Measurements from ENCODE around the gene EBF3. TPM values are rescaled to one million over a fixed set of nuclear protein-coding genes. Genes with fewer than 3 reads are reported as not detected.

EBF3 gene
- total RNA-seq, 4 donors from 2014 or later: 0.77 to 10.7 (median 6.0) TPM

DNA sequence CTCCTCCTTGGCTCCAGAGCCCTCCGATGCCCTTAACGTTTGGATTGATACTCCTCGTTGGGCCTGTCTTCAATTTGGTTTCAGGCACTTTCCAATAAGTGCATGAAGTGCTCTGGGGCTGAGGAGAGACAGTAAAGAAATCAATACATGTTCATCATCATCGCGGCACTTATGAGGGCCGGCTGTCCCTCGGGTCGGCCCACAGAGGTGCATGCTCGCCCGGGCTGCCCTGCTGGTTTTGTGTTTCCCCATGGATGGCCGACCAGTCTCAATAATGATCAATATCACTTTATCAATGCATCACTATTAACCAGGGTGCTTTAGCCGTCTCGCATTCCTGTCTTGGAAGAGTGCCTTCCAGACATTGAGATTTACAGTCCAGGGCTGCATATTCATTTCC, 154.2 kb downstream of the EBF3 start:
- no peak overlapping the region for H3K27ac ChIP-seq
- no peaks in the 10 kb centered on the region for H3K4me1 ChIP-seq
- peaks cover 0 to under 1% of the 10 kb centered on the region in 2 donors for H3K9me3 ChIP-seq
- H3K36me3 ChIP-seq: no peaks in the 10 kb centered on the region
- TF ChIP-seq POLR2A (IDR thresholded peaks at IDR 0.05): no peak
- TF ChIP-seq, protein P1, sequence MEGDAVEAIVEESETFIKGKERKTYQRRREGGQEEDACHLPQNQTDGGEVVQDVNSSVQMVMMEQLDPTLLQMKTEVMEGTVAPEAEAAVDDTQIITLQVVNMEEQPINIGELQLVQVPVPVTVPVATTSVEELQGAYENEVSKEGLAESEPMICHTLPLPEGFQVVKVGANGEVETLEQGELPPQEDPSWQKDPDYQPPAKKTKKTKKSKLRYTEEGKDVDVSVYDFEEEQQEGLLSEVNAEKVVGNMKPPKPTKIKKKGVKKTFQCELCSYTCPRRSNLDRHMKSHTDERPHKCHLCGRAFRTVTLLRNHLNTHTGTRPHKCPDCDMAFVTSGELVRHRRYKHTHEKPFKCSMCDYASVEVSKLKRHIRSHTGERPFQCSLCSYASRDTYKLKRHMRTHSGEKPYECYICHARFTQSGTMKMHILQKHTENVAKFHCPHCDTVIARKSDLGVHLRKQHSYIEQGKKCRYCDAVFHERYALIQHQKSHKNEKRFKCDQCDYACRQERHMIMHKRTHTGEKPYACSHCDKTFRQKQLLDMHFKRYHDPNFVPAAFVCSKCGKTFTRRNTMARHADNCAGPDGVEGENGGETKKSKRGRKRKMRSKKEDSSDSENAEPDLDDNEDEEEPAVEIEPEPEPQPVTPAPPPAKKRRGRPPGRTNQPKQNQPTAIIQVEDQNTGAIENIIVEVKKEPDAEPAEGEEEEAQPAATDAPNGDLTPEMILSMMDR (IDR thresholded peaks at IDR 0.05): no peak
- no peak overlapping the region for H3K4me3 ChIP-seq
- H3K27me3 ChIP-seq: no peaks in the 10 kb centered on the region
- DNase-seq: no peak
- intact Hi-C loops (cut with DNase I; ENCODE audit: low total_unique reads): no loop called here

DNA sequence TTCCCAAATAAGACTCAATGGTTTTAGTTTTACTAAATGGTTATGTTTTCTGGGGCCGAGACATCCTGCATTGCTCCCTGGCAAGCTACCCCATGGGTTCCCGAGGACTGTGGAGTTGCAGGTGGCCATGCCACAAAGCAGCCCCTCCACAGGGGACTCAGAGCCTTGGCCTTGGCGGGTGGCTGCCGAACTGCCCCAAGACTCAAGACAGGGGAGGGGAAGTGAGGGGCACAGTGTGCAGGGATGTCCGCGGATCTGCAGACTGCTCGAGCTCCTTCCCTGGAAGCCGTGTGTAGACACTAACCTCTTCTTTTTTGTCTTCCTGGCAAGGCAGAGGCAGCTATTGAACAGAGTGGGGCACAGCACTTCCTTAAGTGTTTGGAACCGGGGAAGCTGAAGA, 154.6 kb downstream of the EBF3 start:
- Histone ChIP-seq H3K36me3 (no peaks in the 10 kb centered on the region), H3K27me3 (no peaks in the 10 kb centered on the region), H3K9me3 (peaks cover 0 to 4% of the 10 kb centered on the region in 2 donors), H3K27ac (no peak overlapping the region), H3K4me1 (no peaks in the 10 kb centered on the region), H3K4me3 (no peak overlapping the region)
- intact Hi-C loops (cut with DNase I; ENCODE audit: low total_unique reads): no loop called here
- TF ChIP-seq, protein P1 (IDR thresholded peaks at IDR 0.05): no peak
- no peak for TF ChIP-seq POLR2A (IDR thresholded peaks at IDR 0.05)
- DNase-seq: no peak

DNA sequence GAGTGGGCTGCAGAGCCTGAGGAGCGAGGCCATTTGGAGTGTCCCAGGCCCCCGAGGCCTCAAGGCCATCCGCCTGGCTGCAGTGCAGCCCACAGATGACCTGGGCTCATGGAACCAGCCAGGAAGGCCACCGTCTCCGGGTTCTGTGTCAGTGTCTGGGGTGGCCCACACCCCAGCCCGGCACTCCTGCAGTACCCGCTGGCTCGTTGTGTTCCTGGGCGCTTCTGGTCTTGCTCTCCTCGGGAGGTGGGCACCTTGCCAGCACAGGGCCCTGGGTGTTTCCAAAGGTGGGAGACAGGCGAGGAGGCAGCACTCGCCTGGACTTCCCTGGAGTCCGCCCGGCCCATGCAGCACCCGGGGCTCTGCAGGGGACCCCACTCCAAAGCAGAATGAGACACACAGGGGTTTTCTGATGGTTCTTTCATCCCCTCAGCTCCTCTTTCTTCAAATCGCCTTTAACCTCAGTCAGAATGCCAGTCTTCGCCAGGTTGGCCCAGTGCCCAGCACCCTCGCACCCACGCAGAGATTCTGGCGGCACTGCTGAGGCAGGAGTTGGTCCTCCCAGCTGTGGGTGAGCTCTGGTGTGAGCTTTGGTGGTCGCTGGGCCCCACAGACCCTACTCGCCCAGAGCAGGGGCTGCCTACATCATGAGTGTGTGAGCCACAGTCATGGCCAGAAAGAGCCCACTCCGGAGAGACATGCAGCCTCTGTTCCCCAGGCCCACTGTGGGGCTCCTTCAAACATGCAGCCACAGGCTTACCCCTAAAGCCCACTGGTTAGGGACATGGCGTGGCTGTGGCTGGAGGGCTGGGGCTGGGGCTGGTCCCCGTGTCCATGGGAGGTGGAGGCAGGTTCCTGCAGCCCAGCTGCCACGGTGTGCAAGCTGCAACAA, 155.7 kb downstream of the EBF3 start:
- H3K27me3 ChIP-seq: no peaks in the 10 kb centered on the region
- DNase-seq: no peak
- no peak for TF ChIP-seq POLR2A (IDR thresholded peaks at IDR 0.05)
- TF ChIP-seq, protein P1 (IDR thresholded peaks at IDR 0.05): no peak
- no peak overlapping the region for H3K4me3 ChIP-seq
- no peaks in the 10 kb centered on the region for H3K4me1 ChIP-seq
- intact Hi-C loops (cut with DNase I; ENCODE audit: low total_unique reads): no loop called here
- H3K36me3 ChIP-seq: no peaks in the 10 kb centered on the region
- H3K9me3 ChIP-seq: peaks cover 0 to 14% of the 10 kb centered on the region in 2 donors
- H3K27ac ChIP-seq: no peak overlapping the region

DNA sequence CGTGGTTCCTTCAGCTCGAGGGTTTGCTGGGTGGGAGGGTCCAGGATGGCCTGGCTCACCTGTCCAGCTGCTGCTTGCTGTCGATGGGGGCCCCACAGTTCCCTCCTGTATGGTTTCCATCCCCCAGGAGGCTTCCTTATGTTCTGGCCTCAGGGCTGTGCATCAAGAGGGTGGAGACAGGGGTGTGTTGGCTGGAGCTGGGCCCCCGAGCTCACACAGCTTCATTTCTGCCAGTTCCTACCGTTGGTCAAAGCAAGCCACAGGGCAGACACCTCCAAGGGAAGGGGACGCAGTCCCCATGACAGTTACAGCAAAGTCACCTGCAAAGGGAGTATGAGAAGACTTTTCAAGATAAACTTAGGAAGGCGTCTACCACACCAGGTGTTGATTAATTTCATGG, 156.9 kb downstream of the EBF3 start:
- H3K27me3 ChIP-seq: no peaks in the 10 kb centered on the region
- intact Hi-C loops (cut with DNase I; ENCODE audit: low total_unique reads): no loop called here
- no peaks in the 10 kb centered on the region for H3K4me1 ChIP-seq
- TF ChIP-seq, protein P1 (IDR thresholded peaks at IDR 0.05): no peak
- TF ChIP-seq POLR2A (IDR thresholded peaks at IDR 0.05): no peak
- H3K36me3 ChIP-seq: no peaks in the 10 kb centered on the region
- no peak overlapping the region for H3K4me3 ChIP-seq
- H3K27ac ChIP-seq: no peak overlapping the region
- DNase-seq: no peak
- H3K9me3 ChIP-seq: peaks cover 0 to 17% of the 10 kb centered on the region in 2 donors

DNA sequence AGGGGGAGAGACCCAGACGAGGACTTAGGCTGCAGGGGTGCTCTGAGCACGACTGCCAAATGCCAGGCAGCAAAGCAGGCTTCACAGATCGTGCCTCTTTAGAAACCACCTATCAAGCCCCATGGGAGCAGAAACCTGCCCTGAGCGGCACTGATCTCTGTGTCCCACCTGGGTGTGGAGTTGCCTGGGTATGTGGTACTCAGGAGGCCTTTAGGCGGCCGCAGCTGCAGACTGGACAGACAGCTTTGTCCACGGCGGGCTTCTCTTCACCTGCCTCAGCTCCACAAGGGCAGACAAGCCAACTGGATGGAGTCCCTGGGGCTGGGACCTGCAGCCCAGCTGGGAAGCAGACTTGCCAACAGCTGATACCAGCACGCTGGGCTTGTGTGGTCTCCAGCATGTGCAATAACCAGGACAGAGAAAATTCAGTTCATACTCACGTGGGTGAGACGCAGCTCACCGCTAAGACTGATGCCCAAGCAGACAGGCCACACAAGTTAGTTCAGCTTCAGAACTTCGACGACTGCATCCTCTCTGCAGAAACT, 163.2 kb downstream of the EBF3 start:
- H3K9me3 ChIP-seq: peaks cover 0 to 21% of the 10 kb centered on the region in 2 donors
- no peaks in the 10 kb centered on the region for H3K36me3 ChIP-seq
- intact Hi-C loops (cut with DNase I; ENCODE audit: low total_unique reads): no loop called here
- no peaks in the 10 kb centered on the region for H3K4me1 ChIP-seq
- no peak for TF ChIP-seq POLR2A (IDR thresholded peaks at IDR 0.05)
- TF ChIP-seq, protein P1 (IDR thresholded peaks at IDR 0.05): no peak
- no peak overlapping the region for H3K27ac ChIP-seq
- DNase-seq: no peak
- H3K4me3 ChIP-seq: no peak overlapping the region
- H3K27me3 ChIP-seq: no peaks in the 10 kb centered on the region
